RWPE2 (cell line): Measurements from ENCODE around the gene SEC14L5.

Experiments used
- ATAC-seq: fragments of 200-7000 bp; cut with Tn5 transposase; 3 replicates; pipeline ENCODE4 v1.9.1; 2021; ENCODE audit warnings: low read depth
- DNase-seq: peaks from one replicate; pipeline ENCODE4 v3.0.0-alpha.2; 2020; ENCODE audit warnings: low spot score
- H3K27ac ChIP-seq: fragments of 450-650 bp; 2 replicates; pipeline ENCODE4 v1.5.1; 2017; ENCODE audit warnings: mild to moderate bottlenecking; ENCODE audit not compliant: poor library complexity, severe bottlenecking
- H3K27me3 ChIP-seq: fragments of 250-450 bp; sonication (Bioruptor Pico); 2 replicates; pipeline ENCODE4 v1.5.1; 2021; ENCODE audit warnings: mild to moderate bottlenecking, moderate library complexity; ENCODE audit not compliant: insufficient read depth, poor library complexity, severe bottlenecking
- H3K36me3 ChIP-seq: fragments of 250-450 bp; sonication (Bioruptor Pico); 2 replicates; pipeline ENCODE4 v1.5.1; 2020; ENCODE audit warnings: low read depth, mild to moderate bottlenecking, moderate library complexity
- H3K4me1 ChIP-seq: fragments of 250-450 bp; sonication (Bioruptor Pico); 2 replicates; pipeline ENCODE4 v1.5.1; 2021; ENCODE audit warnings: mild to moderate bottlenecking, moderate library complexity; ENCODE audit not compliant: insufficient read depth, poor library complexity, severe bottlenecking
- H3K4me3 ChIP-seq: fragments of 250-450 bp; sonication (Bioruptor Pico); 2 replicates; pipeline ENCODE4 v1.5.1; 2021; ENCODE audit warnings: mild to moderate bottlenecking, moderate library complexity; ENCODE audit not compliant: severe bottlenecking
- H3K9me3 ChIP-seq: fragments of 250-450 bp; sonication (Bioruptor Pico); 2 replicates; pipeline ENCODE4 v1.5.1; 2021; ENCODE audit warnings: mild to moderate bottlenecking, moderate library complexity; ENCODE audit not compliant: severe bottlenecking
- CTCF ChIP-seq: fragments of 450-650 bp; IDR thresholded peaks from one replicate; pipeline ENCODE4 v1.5.1; 2017; ENCODE audit warnings: mild to moderate bottlenecking, moderate library complexity; ENCODE audit not compliant: poor library complexity, severe bottlenecking

The SEC14L5 gene

GRCh38 chr16:4982056-4982867 is 24.1 kb downstream of the SEC14L5 start:
- no peaks in the 10 kb centered on the region for H3K9me3 ChIP-seq
- H3K4me3 ChIP-seq, result no peak overlapping the region
- no peak for DNase-seq
- no peak for ATAC-seq
- H3K27me3 ChIP-seq, result peaks cover 11% of the 10 kb centered on the region
- no peaks in the 10 kb centered on the region for H3K4me1 ChIP-seq
- H3K27ac ChIP-seq, result no peak overlapping the region
- no peak for TF ChIP-seq CTCF
- no peaks in the 10 kb centered on the region for H3K36me3 ChIP-seq

DNA sequence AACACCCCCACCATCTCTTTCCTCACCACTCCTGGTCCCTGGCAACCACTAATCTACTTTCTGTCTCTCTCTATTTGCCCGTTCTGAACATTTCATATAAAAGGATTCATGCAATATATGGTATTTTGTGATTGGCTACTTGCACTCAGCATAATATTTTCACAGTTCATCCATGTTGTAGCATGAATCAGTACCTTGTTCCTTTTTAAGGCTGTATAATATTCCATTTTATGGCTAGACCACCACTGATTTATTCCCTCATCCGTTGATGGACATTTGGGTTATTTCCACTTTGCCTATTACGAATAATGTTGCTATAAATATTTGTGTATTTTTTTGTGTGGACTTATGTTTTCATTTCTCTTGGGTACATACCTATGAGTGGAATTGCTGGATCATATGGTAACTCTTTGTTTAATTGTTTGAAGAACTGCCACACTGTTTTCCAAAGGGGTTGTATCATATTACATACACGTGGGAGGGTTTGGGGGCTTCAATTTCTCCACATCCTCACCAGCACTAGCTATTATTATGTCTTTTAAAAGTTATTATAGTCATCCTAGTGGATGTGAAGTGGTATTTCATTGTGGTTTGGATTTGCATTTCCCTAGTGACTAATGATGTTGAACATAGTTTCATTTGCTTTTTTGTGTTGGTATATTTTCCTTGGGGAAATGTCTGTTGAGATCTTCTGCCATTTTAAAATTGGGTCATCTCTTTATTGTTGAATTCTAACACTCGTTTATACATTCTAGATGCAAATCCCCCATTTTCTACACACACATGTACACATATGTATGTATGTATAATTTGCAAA is 26.3 kb downstream of the SEC14L5 start:
- no peak overlapping the region for H3K27ac ChIP-seq
- no peak overlapping the region for H3K4me3 ChIP-seq
- ATAC-seq (no peak), DNase-seq (no peak)
- no peaks in the 10 kb centered on the region for H3K36me3 ChIP-seq
- no peaks in the 10 kb centered on the region for H3K4me1 ChIP-seq
- TF ChIP-seq CTCF, result no peak
- H3K27me3 ChIP-seq, result peaks cover 26% of the 10 kb centered on the region
- H3K9me3 ChIP-seq, result no peaks in the 10 kb centered on the region

DNA sequence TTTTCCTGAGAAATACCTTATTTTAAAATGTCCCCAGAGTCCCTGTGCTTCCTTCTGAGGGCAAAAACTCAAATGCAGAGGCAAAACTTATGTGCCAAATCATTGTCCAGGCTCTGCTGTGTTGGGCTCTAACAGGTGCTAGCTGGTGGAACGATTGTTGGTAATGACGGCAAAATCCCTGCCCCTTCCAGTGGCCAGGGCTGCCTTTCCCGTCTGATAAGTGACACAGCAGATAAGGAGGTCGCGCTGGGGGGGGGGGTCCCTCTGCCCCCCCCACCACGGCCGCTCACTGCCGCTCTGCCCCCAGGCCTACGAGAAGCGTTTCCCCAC is 29.1 kb downstream of the SEC14L5 start:
- ATAC-seq, result no peak
- no peaks in the 10 kb centered on the region for H3K9me3 ChIP-seq

DNA sequence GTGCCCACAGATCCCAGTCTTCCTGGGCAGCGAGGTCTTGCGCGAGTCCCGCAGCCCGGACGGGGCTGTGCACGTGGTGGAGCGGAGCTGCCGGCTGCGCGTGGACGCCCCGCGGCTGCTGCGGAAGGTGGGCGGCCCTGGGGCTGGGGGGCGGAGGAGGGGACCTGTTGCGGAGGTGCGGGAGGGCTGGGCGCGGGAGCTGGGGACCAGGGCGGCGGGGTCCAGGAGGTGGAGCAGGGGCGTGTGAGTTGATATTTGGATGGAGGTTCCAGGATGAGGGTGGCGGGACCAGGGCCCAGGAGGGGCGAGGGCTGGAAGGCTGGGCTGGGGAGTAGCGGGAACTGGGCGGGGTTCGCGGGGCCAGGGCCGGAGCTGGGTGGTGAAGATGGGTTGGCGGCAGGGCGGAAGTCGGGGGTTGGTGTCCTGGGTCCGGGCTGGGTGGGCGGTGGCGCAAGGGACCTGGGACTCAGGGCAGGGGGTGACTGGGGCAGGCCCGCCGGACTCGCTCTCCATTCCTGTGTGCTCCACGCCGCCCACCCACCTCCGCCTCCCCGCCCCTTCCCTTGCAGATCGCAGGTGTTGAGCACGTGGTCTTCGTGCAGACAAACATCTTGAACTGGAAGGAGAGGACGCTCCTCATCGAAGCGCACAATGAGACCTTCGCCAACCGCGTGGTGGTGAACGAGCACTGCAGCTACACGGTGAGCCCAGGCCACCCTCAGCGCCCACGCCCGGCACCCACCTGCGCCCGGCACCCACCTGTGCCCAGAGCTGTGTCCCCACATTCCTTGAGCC is 29.6 kb downstream of the SEC14L5 start:
- no peaks in the 10 kb centered on the region for H3K36me3 ChIP-seq
- no peaks in the 10 kb centered on the region for H3K4me1 ChIP-seq
- no peak overlapping the region for H3K27ac ChIP-seq
- H3K4me3 ChIP-seq, result no peak overlapping the region
- TF ChIP-seq CTCF, result no peak
- ATAC-seq (peak; percentile 27; the same call in 1 of the 3 replicates), DNase-seq (no peak)
- peaks cover 26% of the 10 kb centered on the region for H3K27me3 ChIP-seq
- H3K9me3 ChIP-seq, result no peaks in the 10 kb centered on the region

More for the DNA sequence above, 29.1 kb downstream of the SEC14L5 start:
- H3K4me3 ChIP-seq, result no peak overlapping the region
- H3K36me3 ChIP-seq, result no peaks in the 10 kb centered on the region
- no peak overlapping the region for H3K27ac ChIP-seq
- no peak for DNase-seq
- H3K4me1 ChIP-seq, result no peaks in the 10 kb centered on the region
- TF ChIP-seq CTCF, result no peak
- peaks cover 26% of the 10 kb centered on the region for H3K27me3 ChIP-seq
